Measurements from ENCODE around the gene CSNK2B. TPM values are rescaled to one million over a fixed set of nuclear protein-coding genes. Genes with fewer than 3 reads are reported as not detected.

The CSNK2B gene
- total RNA-seq, 1 experiment from 2014 or later, result 267 TPM

DNA sequence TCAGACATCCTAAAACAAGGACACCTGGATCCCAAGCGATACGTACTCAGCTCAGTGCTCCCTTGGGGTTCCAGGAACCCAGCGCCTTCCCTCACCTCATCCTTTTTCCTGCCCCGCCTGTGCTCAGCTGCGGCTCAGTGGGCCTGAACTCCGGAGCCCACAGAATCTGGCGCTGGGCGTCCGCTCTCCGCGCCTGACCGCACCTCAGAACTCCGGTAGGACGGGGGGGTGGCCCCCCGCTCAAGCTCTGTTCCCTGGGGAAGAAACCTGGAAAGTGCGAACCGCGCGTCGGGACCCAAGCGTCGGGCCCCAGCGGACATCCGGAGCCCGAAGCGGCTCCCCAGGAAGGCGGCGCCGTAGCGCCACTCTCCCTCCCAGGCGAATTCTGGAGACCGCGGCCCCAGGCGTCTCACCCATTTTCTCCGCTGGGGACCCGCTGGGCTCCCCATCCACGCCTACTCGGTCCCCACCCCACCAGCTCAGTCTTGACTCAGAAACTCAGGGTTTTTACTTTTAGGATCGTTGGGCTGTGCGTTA is 15.3 kb downstream of the CSNK2B start:
- ATAC-seq, result peak; percentile 54
- H3K4me3 ChIP-seq (ENCODE audit: low read length), result peak overlapping the region; percentile 67
- BruUV-seq (replicated peaks), result TSS peak; percentile 69

DNA sequence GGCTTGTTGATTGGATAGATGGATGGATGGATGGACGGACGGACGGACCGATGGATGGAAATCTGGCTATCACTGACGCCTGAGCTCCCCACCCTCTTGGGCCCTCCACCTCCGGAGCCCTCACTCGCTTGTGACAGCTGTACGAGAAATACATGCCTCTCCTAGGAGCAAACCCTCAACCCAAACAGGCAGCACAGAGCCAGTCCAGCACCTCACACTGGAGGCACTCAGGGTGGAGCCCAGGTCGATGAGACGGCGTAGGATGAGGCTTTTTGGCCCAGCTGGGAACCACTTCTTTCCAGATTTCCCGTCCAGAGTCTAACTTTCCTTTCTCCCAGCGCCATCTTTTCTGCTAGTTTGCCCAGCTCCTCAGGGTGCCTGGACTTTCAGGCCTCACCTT is 17.7 kb downstream of the CSNK2B start:
- no peaks in the 10 kb centered on the region for H3K9me3 ChIP-seq (ENCODE audit: low read length)
- intact Hi-C loops (cut with micrococcal nuclease), result loop anchor here (10.0 kb wide), 2 partner anchors 151 to 181 kb away; partner anchors contain the start of gene NEU1
- H4K20me1 ChIP-seq (ENCODE audit: low read length), result no peaks in the 10 kb centered on the region
- no peak overlapping the region for H3K4me3 ChIP-seq (ENCODE audit: low read length)
- no peak for DNase-seq
- H3K36me3 ChIP-seq (ENCODE audit: low read depth, low read length), result peaks cover 4% of the 10 kb centered on the region; the same call in 1 of the 2 replicates
- no TSS peak for BruUV-seq (replicated peaks)
- H3K9ac ChIP-seq (ENCODE audit: low read length), result no peak overlapping the region
- H3K9me2 ChIP-seq (replicated peaks; ENCODE audit: low read length), result no peaks in the 10 kb centered on the region
- H3K27ac ChIP-seq (ENCODE audit: low read length), result no peak overlapping the region
- no peak overlapping the region for H2AFZ ChIP-seq (ENCODE audit: low read length)
- H3K4me1 ChIP-seq (ENCODE audit: insufficient read depth, low read length), result peaks cover 10% of the 10 kb centered on the region
- no peaks in the 10 kb centered on the region for H3K79me2 ChIP-seq (ENCODE audit: low read length)
- H3F3A ChIP-seq (ENCODE audit: low read length, unreplicated experiment), result no peaks in the 10 kb centered on the region
- ChIA-PET CTCF (no interaction called here), POLR2A (ENCODE audit: unreplicated experiment) (no interaction called here)
- no peak for TF ChIP-seq EZH2 (IDR thresholded peaks at IDR 0.05; ENCODE audit: low read length, unreplicated experiment)
- TF ChIP-seq EZH2phosphoT487 (IDR thresholded peaks at IDR 0.05; ENCODE audit: borderline replicate concordance, low read length), result no peak
- TF ChIP-seq, protein P1, sequence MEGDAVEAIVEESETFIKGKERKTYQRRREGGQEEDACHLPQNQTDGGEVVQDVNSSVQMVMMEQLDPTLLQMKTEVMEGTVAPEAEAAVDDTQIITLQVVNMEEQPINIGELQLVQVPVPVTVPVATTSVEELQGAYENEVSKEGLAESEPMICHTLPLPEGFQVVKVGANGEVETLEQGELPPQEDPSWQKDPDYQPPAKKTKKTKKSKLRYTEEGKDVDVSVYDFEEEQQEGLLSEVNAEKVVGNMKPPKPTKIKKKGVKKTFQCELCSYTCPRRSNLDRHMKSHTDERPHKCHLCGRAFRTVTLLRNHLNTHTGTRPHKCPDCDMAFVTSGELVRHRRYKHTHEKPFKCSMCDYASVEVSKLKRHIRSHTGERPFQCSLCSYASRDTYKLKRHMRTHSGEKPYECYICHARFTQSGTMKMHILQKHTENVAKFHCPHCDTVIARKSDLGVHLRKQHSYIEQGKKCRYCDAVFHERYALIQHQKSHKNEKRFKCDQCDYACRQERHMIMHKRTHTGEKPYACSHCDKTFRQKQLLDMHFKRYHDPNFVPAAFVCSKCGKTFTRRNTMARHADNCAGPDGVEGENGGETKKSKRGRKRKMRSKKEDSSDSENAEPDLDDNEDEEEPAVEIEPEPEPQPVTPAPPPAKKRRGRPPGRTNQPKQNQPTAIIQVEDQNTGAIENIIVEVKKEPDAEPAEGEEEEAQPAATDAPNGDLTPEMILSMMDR (conservative IDR thresholded peaks at IDR 0.05; ENCODE audit: low read depth, low read length), result no peak
- H3K27me3 ChIP-seq (ENCODE audit: low read length), result no peaks in the 10 kb centered on the region
- ATAC-seq, result no peak
- no peak overlapping the region for H3K4me2 ChIP-seq (ENCODE audit: low read length)

More for the DNA sequence above, 15.3 kb downstream of the CSNK2B start:
- H3K4me2 ChIP-seq (ENCODE audit: low read length), result peak overlapping the region; percentile 85
- no peaks in the 10 kb centered on the region for H3K36me3 ChIP-seq (ENCODE audit: low read depth, low read length)
- TF ChIP-seq EZH2phosphoT487 (IDR thresholded peaks at IDR 0.05; ENCODE audit: borderline replicate concordance, low read length), result no peak
- TF ChIP-seq, protein P1 (conservative IDR thresholded peaks at IDR 0.05; ENCODE audit: low read depth, low read length), result no peak
- TF ChIP-seq EZH2 (IDR thresholded peaks at IDR 0.05; ENCODE audit: low read length, unreplicated experiment), result no peak
- H3F3A ChIP-seq (ENCODE audit: low read length, unreplicated experiment), result peaks cover 4% of the 10 kb centered on the region
- no peaks in the 10 kb centered on the region for H4K20me1 ChIP-seq (ENCODE audit: low read length)
- ChIA-PET POLR2A (ENCODE audit: unreplicated experiment) (no interaction called here), CTCF (interaction anchor here (0.6 to 1.0 kb wide), 2 partner anchors 51 to 89 kb away, joined by 4 read pairs; no protein-coding TSS in a partner anchor)
- H3K27ac ChIP-seq (ENCODE audit: low read length), result peak overlapping the region; percentile 10; the same call in 1 of the 2 replicates
- H3K27me3 ChIP-seq (ENCODE audit: low read length), result no peaks in the 10 kb centered on the region
- H2AFZ ChIP-seq (ENCODE audit: low read length), result peak overlapping the region; percentile 83
- DNase-seq, result peak; percentile 48
- H3K9me3 ChIP-seq (ENCODE audit: low read length), result no peaks in the 10 kb centered on the region
- H3K79me2 ChIP-seq (ENCODE audit: low read length), result no peaks in the 10 kb centered on the region
- H3K9me2 ChIP-seq (replicated peaks; ENCODE audit: low read length), result no peaks in the 10 kb centered on the region
- peaks cover 16% of the 10 kb centered on the region for H3K4me1 ChIP-seq (ENCODE audit: insufficient read depth, low read length)
- peak overlapping the region; percentile 59 for H3K9ac ChIP-seq (ENCODE audit: low read length)
- intact Hi-C loops (cut with micrococcal nuclease), result loop anchor here (10.0 kb wide), 2 partner anchors 154 to 184 kb away; partner anchors contain the start of gene NEU1

GRCh38 chr6:31686483-31686882 is 20.6 kb downstream of the CSNK2B start:
- Histone ChIP-seq H3K79me2 (ENCODE audit: low read length) (no peaks in the 10 kb centered on the region), H3K27ac (ENCODE audit: low read length) (no peak overlapping the region), H3K4me3 (ENCODE audit: low read length) (no peak overlapping the region), H3K9me2 (replicated peaks; ENCODE audit: low read length) (no peaks in the 10 kb centered on the region), H3K27me3 (ENCODE audit: low read length) (no peaks in the 10 kb centered on the region), H3F3A (ENCODE audit: low read length, unreplicated experiment) (no peaks in the 10 kb centered on the region), H3K4me1 (ENCODE audit: insufficient read depth, low read length) (peaks cover 3% of the 10 kb centered on the region; the same call in 1 of the 2 replicates), H3K9me3 (ENCODE audit: low read length) (no peaks in the 10 kb centered on the region), H3K4me2 (ENCODE audit: low read length) (no peak overlapping the region), H3K9ac (ENCODE audit: low read length) (no peak overlapping the region), H3K36me3 (ENCODE audit: low read depth, low read length) (peaks cover 8% of the 10 kb centered on the region; the same call in 1 of the 2 replicates), H4K20me1 (ENCODE audit: low read length) (no peaks in the 10 kb centered on the region), H2AFZ (ENCODE audit: low read length) (no peak overlapping the region)
- intact Hi-C loops (cut with micrococcal nuclease), result loop anchor here (10.0 kb wide), 2 partner anchors 148 to 178 kb away; partner anchors contain the start of gene NEU1
- ChIA-PET POLR2A (ENCODE audit: unreplicated experiment) (no interaction called here), CTCF (no interaction called here)
- DNase-seq, result no peak
- TF ChIP-seq, protein P1 (conservative IDR thresholded peaks at IDR 0.05; ENCODE audit: low read depth, low read length), result no peak
- TF ChIP-seq EZH2 (IDR thresholded peaks at IDR 0.05; ENCODE audit: low read length, unreplicated experiment) (no peak), EZH2phosphoT487 (IDR thresholded peaks at IDR 0.05; ENCODE audit: borderline replicate concordance, low read length) (no peak)
- no peak for ATAC-seq
- BruUV-seq (replicated peaks), result no TSS peak
